Limb (tissue), 2 donors: ENCODE measurements around the gene HPSE.
A peak's percentile ranks its signal among the peaks of the same experiment; 100 is the strongest.

ENCODE experiments used
- DNase-seq, 2 donors: peaks; one replicate each; pipeline ENCODE4 v3.0.0-alpha.2; 2016; ENCODE audit errors: extremely low spot score in 2 of 2

HPSE gene

GRCh38 chr4:83334425-83335241 is at the start of gene HPSE:
Gene HPSE (minus strand): TSS chr4:83334848. CDS start chr4:83334782, 66 bp downstream.
- DNase-seq = peak; percentile 52 to 80

- no peak for DNase-seq
Measured at GRCh38 chr4:83382850-83383249, 48.2 kb upstream of the HPSE start.

GRCh38 chr4:83381173-83381572 is 46.5 kb upstream of the HPSE start:
- no peak for DNase-seq

- no peak for DNase-seq
Measured at GRCh38 chr4:83378419-83378818, 43.8 kb upstream of the HPSE start.

DNA sequence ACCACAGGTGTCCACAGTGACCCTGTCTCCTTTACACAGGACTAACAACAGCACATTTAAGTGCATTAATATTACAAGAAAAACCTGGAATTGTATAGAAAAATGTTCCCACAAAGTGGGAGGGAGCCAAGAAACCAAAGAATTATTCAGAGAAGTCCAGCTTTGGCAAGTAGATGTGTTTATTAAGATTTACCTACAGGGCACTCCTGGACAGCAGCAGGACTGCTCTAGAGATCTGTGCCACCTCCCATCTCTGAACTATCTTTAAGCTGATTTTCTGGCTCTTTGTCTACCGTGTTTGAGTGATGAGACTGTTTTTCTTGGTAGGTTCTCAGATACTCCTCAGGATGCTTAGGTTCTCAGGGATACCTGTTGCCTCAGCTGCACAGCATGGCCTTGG is 38.3 kb upstream of the HPSE start:
- no peak for DNase-seq

DNA sequence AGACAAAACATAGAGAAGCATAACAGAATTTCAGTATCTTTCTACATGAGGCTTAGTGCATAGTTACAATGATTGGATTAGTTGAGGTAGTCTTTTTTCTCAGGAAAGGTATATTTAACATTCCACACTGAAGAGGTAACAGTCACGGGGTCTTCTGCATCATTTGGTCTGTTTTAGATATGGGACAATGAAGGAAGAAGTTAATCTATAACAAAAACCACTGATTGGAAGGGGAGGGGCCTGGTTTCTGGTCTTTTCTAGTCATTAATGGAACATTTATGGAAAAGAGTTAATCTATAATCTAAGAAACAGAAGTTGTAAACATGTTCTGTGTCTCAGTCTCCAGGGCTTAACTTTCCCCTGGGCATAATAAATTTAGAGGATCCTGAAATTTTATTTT is 37.3 kb upstream of the HPSE start:
- no peak for DNase-seq

GRCh38 chr4:83371235-83371634 is 36.6 kb upstream of the HPSE start:
- no peak for DNase-seq

DNA sequence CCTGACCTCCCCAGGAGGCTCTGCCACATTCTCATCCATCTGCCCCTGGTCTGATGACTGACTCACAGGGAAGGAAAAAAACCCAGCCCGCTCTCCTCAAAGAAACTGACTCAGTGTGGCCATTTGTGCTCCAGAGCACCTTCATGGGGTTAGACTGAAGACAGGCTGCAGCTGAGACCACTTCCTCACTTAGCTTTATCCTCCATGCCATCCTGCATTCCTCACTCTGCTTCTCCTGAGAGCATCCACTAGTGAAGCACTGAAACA is 35.9 kb upstream of the HPSE start:
- DNase-seq = no peak

DNA sequence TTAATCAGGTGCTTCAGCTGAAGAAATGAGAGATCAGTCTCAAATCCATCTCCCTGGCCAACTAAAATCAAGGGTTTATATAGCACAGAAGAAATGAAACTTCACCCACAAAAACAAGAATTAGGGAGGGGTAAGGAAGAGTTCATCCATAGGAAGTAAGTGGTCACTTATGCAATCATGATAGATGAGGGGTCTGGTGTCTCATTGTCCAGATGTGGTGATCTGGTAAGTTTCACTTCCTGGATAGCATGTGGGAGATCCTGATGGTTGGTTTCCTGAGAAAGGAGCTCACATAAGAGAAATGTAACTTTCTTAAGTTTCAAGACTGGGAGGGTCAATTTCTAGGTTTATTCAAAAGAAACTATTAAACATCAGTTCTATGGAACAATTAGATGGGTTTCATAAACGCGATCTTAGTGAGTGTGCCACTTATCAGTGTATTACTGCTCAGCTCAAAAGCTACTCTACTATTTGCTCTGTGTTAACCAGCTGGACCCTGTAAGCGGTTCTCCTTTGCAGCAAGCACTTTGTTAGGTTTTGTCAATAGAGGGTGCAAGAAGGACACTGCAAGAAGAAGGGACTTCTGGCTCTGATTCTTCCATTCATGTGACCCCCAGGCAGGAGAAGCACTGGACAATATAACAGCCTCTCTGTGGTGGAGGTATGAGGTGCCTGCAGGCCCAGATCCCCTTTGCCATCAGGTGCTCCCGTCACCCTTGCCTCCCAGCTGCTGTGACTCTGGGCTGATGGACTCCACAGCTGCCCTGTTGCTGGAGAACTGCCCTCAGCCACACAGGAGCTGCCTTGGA is 35.4 kb upstream of the HPSE start:
- no peak for DNase-seq

DNA sequence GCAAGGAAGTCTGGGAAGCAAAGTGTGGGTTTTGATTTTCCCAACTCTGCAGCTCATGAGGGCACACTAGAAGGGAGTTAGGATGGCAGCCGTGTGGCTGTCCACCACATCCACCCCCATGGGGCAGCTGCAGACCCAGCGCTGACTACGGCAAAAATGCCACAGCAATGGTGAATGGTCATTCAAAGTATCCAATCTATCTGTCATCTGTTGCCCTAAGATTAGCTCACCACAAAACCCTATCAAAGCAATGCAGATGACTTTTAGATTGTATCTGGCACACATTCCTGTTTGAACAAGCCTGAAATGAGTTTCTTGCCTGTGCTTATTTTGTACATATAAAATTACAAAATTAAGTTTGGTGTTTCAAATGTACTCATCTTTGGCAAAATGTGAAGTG is 29.7 kb upstream of the HPSE start:
- no peak for DNase-seq

GRCh38 chr4:83362492-83363329 is 28.1 kb upstream of the HPSE start:
- no peak for DNase-seq

GRCh38 chr4:83361416-83362103 is 26.9 kb upstream of the HPSE start:
- no peak for DNase-seq

GRCh38 chr4:83360018-83360417 is 25.4 kb upstream of the HPSE start:
- DNase-seq = no peak

GRCh38 chr4:83358410-83358809 is 23.8 kb upstream of the HPSE start:
- DNase-seq = no peak

DNA sequence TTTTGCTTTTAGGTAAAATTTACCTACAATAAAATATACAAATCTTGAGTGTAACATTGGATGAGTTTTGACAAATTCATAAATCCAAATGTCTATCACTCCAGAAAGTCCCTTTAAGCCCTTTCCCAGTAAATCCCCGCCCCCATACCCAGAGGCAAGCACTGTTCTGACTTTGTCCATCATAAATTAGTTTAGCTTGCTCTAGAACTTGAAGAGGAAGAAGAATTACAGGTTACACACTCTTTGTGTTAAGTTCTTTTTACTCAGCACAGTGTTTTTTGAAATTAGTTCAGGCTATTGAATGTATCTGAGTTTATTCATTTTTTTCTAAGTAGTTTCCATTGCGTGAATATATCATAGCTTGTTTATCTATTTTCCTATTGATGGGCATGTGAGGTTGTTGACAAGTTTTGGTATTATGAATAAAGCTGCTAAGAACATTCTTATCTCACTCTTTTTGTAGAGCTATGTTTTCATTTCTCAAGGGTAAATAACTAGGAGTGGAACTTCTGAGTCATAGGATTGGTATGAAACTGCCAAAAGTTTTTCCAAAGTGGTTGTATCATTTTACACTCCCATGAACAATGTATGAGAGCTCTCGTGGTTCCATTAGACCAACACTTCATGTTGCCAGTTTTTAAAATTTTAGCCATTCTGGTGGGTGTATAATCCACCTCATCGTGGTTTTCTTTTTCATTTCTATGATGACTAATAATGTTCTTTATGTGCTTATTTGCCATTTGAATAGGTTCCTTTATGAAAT is 22.4 kb upstream of the HPSE start:
- DNase-seq = peak in 1 of 2 donors; percentile 27

- DNase-seq = no peak
Measured at GRCh38 chr4:83353516-83353915, 18.9 kb upstream of the HPSE start.

- DNase-seq = no peak
Measured at GRCh38 chr4:83348074-83348473, 13.4 kb upstream of the HPSE start.

DNA sequence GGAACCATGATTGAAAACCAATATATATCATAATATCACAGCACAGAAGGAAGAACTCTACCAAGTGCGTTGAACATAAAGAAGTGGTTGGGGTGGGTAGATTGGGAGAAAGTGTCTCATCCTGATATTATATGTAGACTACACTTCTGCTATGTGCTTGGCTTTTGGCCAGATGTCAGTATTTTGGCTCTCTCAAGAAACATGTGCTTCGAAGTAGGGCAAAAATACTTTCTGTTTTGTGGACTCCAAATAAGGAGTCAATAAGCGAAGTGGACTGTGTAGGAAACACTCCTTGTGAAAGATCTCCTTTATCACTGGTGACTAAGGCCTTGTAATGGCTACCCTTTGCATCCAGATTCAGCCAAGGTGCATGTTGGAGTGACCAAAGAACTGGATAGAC is 7.8 kb upstream of the HPSE start:
- no peak for DNase-seq

- no peak for DNase-seq
Measured at GRCh38 chr4:83340692-83341343, 6.2 kb upstream of the HPSE start.

- no peak for DNase-seq
Measured at GRCh38 chr4:83339573-83339972, 4.9 kb upstream of the HPSE start.
